ENCODE measurements around the gene EFCAB12. TPM values are rescaled to one million over a fixed set of nuclear protein-coding genes. Genes with fewer than 3 reads are reported as not detected.

EFCAB12 gene
- total and polyA plus RNA-seq, 2 of the 13 experiments (the other 11 are each of a cell fraction or from before 2014, with no cell fraction given) = 0.31 to 2.4 TPM

DNA sequence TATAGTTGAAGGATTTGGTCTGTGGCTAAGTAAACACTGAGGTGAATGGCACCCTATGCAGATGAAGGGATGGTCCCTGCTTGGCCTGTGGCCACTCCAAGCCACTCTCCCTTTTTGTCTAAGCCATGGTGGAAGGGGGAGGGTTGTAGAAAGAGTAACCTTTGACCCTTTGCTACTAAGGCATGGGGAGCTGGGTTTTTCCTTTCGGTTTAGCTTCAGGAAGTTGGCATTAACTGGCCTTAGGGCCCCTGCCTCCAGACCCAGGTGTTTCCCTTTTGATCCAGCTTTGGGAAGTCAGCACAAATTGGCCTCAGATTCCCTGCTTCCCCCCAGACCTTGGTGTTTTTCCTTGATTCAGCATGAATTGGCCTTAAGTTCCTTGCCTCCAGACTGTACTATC is 49.5 kb downstream of the EFCAB12 start (continued):
- TF ChIP-seq ZNF607 (CRISPR knock-in tag; IDR thresholded peaks at IDR 0.05; ENCODE audit: borderline replicate concordance) = no peak
- no peak for TF ChIP-seq FIP1L1 (IDR thresholded peaks at IDR 0.05; ENCODE audit: borderline replicate concordance, insufficient read depth, low read depth, low read length)
- TF ChIP-seq, protein P1, sequence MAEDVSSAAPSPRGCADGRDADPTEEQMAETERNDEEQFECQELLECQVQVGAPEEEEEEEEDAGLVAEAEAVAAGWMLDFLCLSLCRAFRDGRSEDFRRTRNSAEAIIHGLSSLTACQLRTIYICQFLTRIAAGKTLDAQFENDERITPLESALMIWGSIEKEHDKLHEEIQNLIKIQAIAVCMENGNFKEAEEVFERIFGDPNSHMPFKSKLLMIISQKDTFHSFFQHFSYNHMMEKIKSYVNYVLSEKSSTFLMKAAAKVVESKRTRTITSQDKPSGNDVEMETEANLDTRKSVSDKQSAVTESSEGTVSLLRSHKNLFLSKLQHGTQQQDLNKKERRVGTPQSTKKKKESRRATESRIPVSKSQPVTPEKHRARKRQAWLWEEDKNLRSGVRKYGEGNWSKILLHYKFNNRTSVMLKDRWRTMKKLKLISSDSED (CRISPR knock-in tag; IDR thresholded peaks at IDR 0.05) = no peak
- 0 out of 2 replicates have a peak, but pooled peaks have one; percentile 23 for TF ChIP-seq ELF3 (CRISPR knock-in tag; IDR thresholded peaks at IDR 0.05)
- no peak for TF ChIP-seq TEAD2 (CRISPR knock-in tag; IDR thresholded peaks at IDR 0.05)
- no peak for TF ChIP-seq ZNF790 (CRISPR knock-in tag; IDR thresholded peaks at IDR 0.05; ENCODE audit: borderline replicate concordance)
- TF ChIP-seq, protein P2, sequence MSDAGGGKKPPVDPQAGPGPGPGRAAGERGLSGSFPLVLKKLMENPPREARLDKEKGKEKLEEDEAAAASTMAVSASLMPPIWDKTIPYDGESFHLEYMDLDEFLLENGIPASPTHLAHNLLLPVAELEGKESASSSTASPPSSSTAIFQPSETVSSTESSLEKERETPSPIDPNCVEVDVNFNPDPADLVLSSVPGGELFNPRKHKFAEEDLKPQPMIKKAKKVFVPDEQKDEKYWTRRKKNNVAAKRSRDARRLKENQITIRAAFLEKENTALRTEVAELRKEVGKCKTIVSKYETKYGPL (CRISPR knock-in tag; IDR thresholded peaks at IDR 0.05) = no peak
- no peak for TF ChIP-seq IKZF1 (IDR thresholded peaks at IDR 0.05)
- TF ChIP-seq ZNF33B (CRISPR knock-in tag; IDR thresholded peaks at IDR 0.05) = no peak
- no peak for TF ChIP-seq CHCHD3 (CRISPR knock-in tag; IDR thresholded peaks at IDR 0.05)
- no peak for TF ChIP-seq EED (CRISPR knock-in tag; IDR thresholded peaks at IDR 0.05)
- TF ChIP-seq GTF3A (CRISPR knock-in tag; conservative IDR thresholded peaks at IDR 0.05) = no peak
- TF ChIP-seq POLR2A (IDR thresholded peaks at IDR 0.05; ENCODE audit: insufficient read depth in 1 of 2, low read depth in 2 of 2, low read length in 2 of 2) = no peak
- no peak for TF ChIP-seq RORA (CRISPR knock-in tag; IDR thresholded peaks at IDR 0.05)
- 0 out of 2 replicates have a peak, but pooled peaks have one; percentile 45 for TF ChIP-seq ZNF644 (CRISPR knock-in tag; IDR thresholded peaks at IDR 0.05; ENCODE audit: low read depth)

Data from HepG2 (cell line).